ENCODE results near the gene AP2B1.

The AP2B1 gene

GRCh38 chr17:35764123-35764991, 177.2 kb downstream of the AP2B1 start:
- Histone ChIP-seq H3K9me3 (ENCODE audit: insufficient read depth, low read depth, low read length) (no peaks in the 10 kb centered on the region), H2AK5ac (ENCODE audit: low read length) (no peak overlapping the region), H3K79me1 (ENCODE audit: low read length) (peaks cover 2% of the 10 kb centered on the region), H4K91ac (ENCODE audit: low read depth, low read length) (no peak overlapping the region), H3K14ac (ENCODE audit: low read length) (peak overlapping the region; percentile 11), H3K23ac (ENCODE audit: low read length) (no peak overlapping the region), H4K12ac (ENCODE audit: low read depth, low read length) (no peak overlapping the region), H3K27me3 (ENCODE audit: insufficient read depth, low read length) (no peaks in the 10 kb centered on the region), H3K79me2 (ENCODE audit: control insufficient read depth, insufficient read depth, low read length, poor library complexity) (no peaks in the 10 kb centered on the region), H2BK5ac (ENCODE audit: low read depth, low read length, poor library complexity) (no peak overlapping the region), H3K4me1 (ENCODE audit: control insufficient read depth in 1 of 2, insufficient read depth in 2 of 2, low read length in 2 of 2) (peaks cover 15 to 24% of the 10 kb centered on the region in 2 experiments), H3K4me3 (ENCODE audit: low read depth, low read length) (no peak overlapping the region), H2AFZ (ENCODE audit: insufficient read depth, low read length, poor library complexity) (no peak overlapping the region), H3K18ac (ENCODE audit: low read length) (no peak overlapping the region), H4K8ac (ENCODE audit: low read depth, low read length) (no peak overlapping the region), H2BK120ac (ENCODE audit: insufficient read depth, low read length, poor library complexity) (no peak overlapping the region), H3K27ac (ENCODE audit: low read depth, low read length) (no peak overlapping the region), H3K9ac (ENCODE audit: low read length) (no peak overlapping the region), H2BK12ac (ENCODE audit: low read length) (no peak overlapping the region), H3K4ac (ENCODE audit: low read depth, low read length) (no peak overlapping the region), H3K4me2 (ENCODE audit: low read length) (peak overlapping the region; percentile 65), H3K36me3 (ENCODE audit: control insufficient read depth in 1 of 2, insufficient read depth in 2 of 2, low read length in 2 of 2) (no peaks in the 10 kb centered on the region)
- WGBS (ENCODE audit: extremely low coverage, insufficient coverage, insufficient read length) = no CpG with 5 or more reads among the region's 75 CpGs
- peak; percentile 92 to 96 for DNase-seq

GRCh38 chr17:35765086-35765710, 178.1 kb downstream of the AP2B1 start:
- WGBS (ENCODE audit: extremely low coverage, insufficient coverage, insufficient read length) = no CpG with 5 or more reads among the region's 11 CpGs
- Histone ChIP-seq H3K9me3 (ENCODE audit: insufficient read depth, low read depth, low read length) (no peaks in the 10 kb centered on the region), H2BK120ac (ENCODE audit: insufficient read depth, low read length, poor library complexity) (no peak overlapping the region), H2BK12ac (ENCODE audit: low read length) (no peak overlapping the region), H3K4me2 (ENCODE audit: low read length) (peak overlapping the region; percentile 65), H3K4ac (ENCODE audit: low read depth, low read length) (no peak overlapping the region), H2AK5ac (ENCODE audit: low read length) (no peak overlapping the region), H2BK5ac (ENCODE audit: low read depth, low read length, poor library complexity) (no peak overlapping the region), H3K9ac (ENCODE audit: low read length) (no peak overlapping the region), H3K79me2 (ENCODE audit: control insufficient read depth, insufficient read depth, low read length, poor library complexity) (no peaks in the 10 kb centered on the region), H3K79me1 (ENCODE audit: low read length) (peaks cover 2% of the 10 kb centered on the region), H3K36me3 (ENCODE audit: control insufficient read depth in 1 of 2, insufficient read depth in 2 of 2, low read length in 2 of 2) (no peaks in the 10 kb centered on the region), H3K14ac (ENCODE audit: low read length) (no peak overlapping the region), H2AFZ (ENCODE audit: insufficient read depth, low read length, poor library complexity) (no peak overlapping the region), H3K23ac (ENCODE audit: low read length) (no peak overlapping the region), H4K8ac (ENCODE audit: low read depth, low read length) (no peak overlapping the region), H4K12ac (ENCODE audit: low read depth, low read length) (no peak overlapping the region), H3K4me1 (ENCODE audit: control insufficient read depth in 1 of 2, insufficient read depth in 2 of 2, low read length in 2 of 2) (peaks cover 15 to 24% of the 10 kb centered on the region in 2 experiments), H3K27ac (ENCODE audit: low read depth, low read length) (peak overlapping the region; percentile 6), H3K4me3 (ENCODE audit: low read depth, low read length) (no peak overlapping the region), H4K91ac (ENCODE audit: low read depth, low read length) (no peak overlapping the region), H3K18ac (ENCODE audit: low read length) (no peak overlapping the region), H3K27me3 (ENCODE audit: insufficient read depth, low read length) (no peaks in the 10 kb centered on the region)
- no peak for DNase-seq

- H3K36me3 ChIP-seq (ENCODE audit: control insufficient read depth in 1 of 2, insufficient read depth in 2 of 2, low read length in 2 of 2) = no peaks in the 10 kb centered on the region
- H3K27ac ChIP-seq (ENCODE audit: low read depth, low read length) = no peak overlapping the region
- no peak overlapping the region for H2AK5ac ChIP-seq (ENCODE audit: low read length)
- no peak overlapping the region for H2AFZ ChIP-seq (ENCODE audit: insufficient read depth, low read length, poor library complexity)
- no peak overlapping the region for H4K12ac ChIP-seq (ENCODE audit: low read depth, low read length)
- H3K9me3 ChIP-seq (ENCODE audit: insufficient read depth, low read depth, low read length) = no peaks in the 10 kb centered on the region
- H3K79me1 ChIP-seq (ENCODE audit: low read length) = peaks cover 2% of the 10 kb centered on the region
- no peak overlapping the region for H3K23ac ChIP-seq (ENCODE audit: low read length)
- H2BK120ac ChIP-seq (ENCODE audit: insufficient read depth, low read length, poor library complexity) = no peak overlapping the region
- H3K9ac ChIP-seq (ENCODE audit: low read length) = no peak overlapping the region
- H4K8ac ChIP-seq (ENCODE audit: low read depth, low read length) = no peak overlapping the region
- no peaks in the 10 kb centered on the region for H3K79me2 ChIP-seq (ENCODE audit: control insufficient read depth, insufficient read depth, low read length, poor library complexity)
- H3K4me1 ChIP-seq (ENCODE audit: control insufficient read depth in 1 of 2, insufficient read depth in 2 of 2, low read length in 2 of 2) = peaks cover 15 to 24% of the 10 kb centered on the region in 2 experiments
- H3K4me3 ChIP-seq (ENCODE audit: low read depth, low read length) = no peak overlapping the region
- no peak overlapping the region for H2BK5ac ChIP-seq (ENCODE audit: low read depth, low read length, poor library complexity)
- H3K14ac ChIP-seq (ENCODE audit: low read length) = no peak overlapping the region
- H3K18ac ChIP-seq (ENCODE audit: low read length) = no peak overlapping the region
- no peaks in the 10 kb centered on the region for H3K27me3 ChIP-seq (ENCODE audit: insufficient read depth, low read length)
- no peak for DNase-seq
- WGBS (ENCODE audit: extremely low coverage, insufficient coverage, insufficient read length) = no CpG with 5 or more reads among the region's 8 CpGs
- no peak overlapping the region for H3K4ac ChIP-seq (ENCODE audit: low read depth, low read length)
- H4K91ac ChIP-seq (ENCODE audit: low read depth, low read length) = no peak overlapping the region
- H2BK12ac ChIP-seq (ENCODE audit: low read length) = no peak overlapping the region
- H3K4me2 ChIP-seq (ENCODE audit: low read length) = no peak overlapping the region
Observed at GRCh38 chr17:35765756-35766488, 178.8 kb downstream of the AP2B1 start.

- Histone ChIP-seq H3K14ac (ENCODE audit: low read length) (no peak overlapping the region), H2AK5ac (ENCODE audit: low read length) (no peak overlapping the region), H3K9me3 (ENCODE audit: insufficient read depth, low read depth, low read length) (no peaks in the 10 kb centered on the region), H3K36me3 (ENCODE audit: control insufficient read depth in 1 of 2, insufficient read depth in 2 of 2, low read length in 2 of 2) (no peaks in the 10 kb centered on the region), H2BK120ac (ENCODE audit: insufficient read depth, low read length, poor library complexity) (no peak overlapping the region), H4K8ac (ENCODE audit: low read depth, low read length) (no peak overlapping the region), H2BK5ac (ENCODE audit: low read depth, low read length, poor library complexity) (no peak overlapping the region), H2BK12ac (ENCODE audit: low read length) (no peak overlapping the region), H4K12ac (ENCODE audit: low read depth, low read length) (no peak overlapping the region), H3K79me1 (ENCODE audit: low read length) (peaks cover 2% of the 10 kb centered on the region), H3K4ac (ENCODE audit: low read depth, low read length) (no peak overlapping the region), H2AFZ (ENCODE audit: insufficient read depth, low read length, poor library complexity) (no peak overlapping the region), H3K4me2 (ENCODE audit: low read length) (no peak overlapping the region), H3K23ac (ENCODE audit: low read length) (no peak overlapping the region), H3K18ac (ENCODE audit: low read length) (no peak overlapping the region), H3K79me2 (ENCODE audit: control insufficient read depth, insufficient read depth, low read length, poor library complexity) (no peaks in the 10 kb centered on the region), H3K27ac (ENCODE audit: low read depth, low read length) (no peak overlapping the region), H3K27me3 (ENCODE audit: insufficient read depth, low read length) (no peaks in the 10 kb centered on the region), H3K9ac (ENCODE audit: low read length) (no peak overlapping the region), H4K91ac (ENCODE audit: low read depth, low read length) (peak overlapping the region; percentile 4), H3K4me3 (ENCODE audit: low read depth, low read length) (no peak overlapping the region), H3K4me1 (ENCODE audit: control insufficient read depth in 1 of 2, insufficient read depth in 2 of 2, low read length in 2 of 2) (peaks cover 15 to 24% of the 10 kb centered on the region in 2 experiments)
- no CpG with 5 or more reads among the region's 24 CpGs for WGBS (ENCODE audit: extremely low coverage, insufficient coverage, insufficient read length)
- DNase-seq = no peak
Observed at GRCh38 chr17:35766489-35766877, 179.4 kb downstream of the AP2B1 start.

Measured in trophoblast cell (in vitro differentiated cells and primary cell).